SK-N-SH (cell line): Measurements from ENCODE around the gene MCF2L. TPM values are rescaled to one million over a fixed set of nuclear protein-coding genes. Genes with fewer than 3 reads are reported as not detected.
A peak's percentile ranks its signal among the peaks of the same experiment; 100 is the strongest.

ENCODE experiments used
- CTCF ChIA-PET: fragments of 300-600, 350-600 bp; formaldehyde crosslinking; extraction: SDS; loops from one replicate; lab custom pipeline; 2021; lab: Yijun Ruan, JAX
- POLR2A ChIA-PET: fragments of 350-600 bp; sonication (Branson Sonifier 250); formaldehyde crosslinking; extraction: SDS; loops from one replicate; lab custom pipeline; 2020; ENCODE audit warnings: antibody characterized with exemption, inconsistent platforms; lab: Yijun Ruan, JAX
- DNase-seq: peaks from one replicate; pipeline ENCODE4 v3.0.0; 2012
- H2AFZ ChIP-seq: fragments of 200-600 bp; sonication (generic); 2 replicates; pipeline ENCODE4 v1.8.1; 2016; ENCODE audit warnings: antibody characterized with exemption, mild to moderate bottlenecking, low read depth
- H3F3A ChIP-seq: fragments of 200-600 bp; sonication (generic); replicated peaks from 2 replicates; pipeline ENCODE3; 2016; ENCODE audit warnings: antibody characterized with exemption, mild to moderate bottlenecking; ENCODE audit not compliant: insufficient read depth
- H3K27ac ChIP-seq, 2 experiments: fragments of 200-500 bp in 1 of 2; fragments of 200-600 bp in 1 of 2; sonication (Bioruptor generic) in 1 of 2; sonication (generic), shearing (Covaris generic) in 1 of 2; 2 replicates each; pipeline versions ENCODE4 v1.5.1 to v1.6.1; 2014 to 2016; ENCODE audit warnings: low read depth in 2 of 2, inconsistent platforms in 1 of 2, low read length in 1 of 2, mild to moderate bottlenecking in 1 of 2, mixed read lengths in 1 of 2
- H3K27me3 ChIP-seq: fragments of 200-600 bp; sonication (generic), shearing (Covaris generic); 2 replicates; pipeline ENCODE4 v1.6.1; 2016; ENCODE audit warnings: mixed run types; ENCODE audit not compliant: insufficient read depth
- H3K36me3 ChIP-seq, 2 experiments: fragments of 200-500 bp in 1 of 2; fragments of 200-600 bp in 1 of 2; sonication (Bioruptor generic) in 1 of 2; sonication (generic) in 1 of 2; replicated peaks in 1 of 2; 2 replicates each; pipeline versions ENCODE3 to v1.5.1; 2014 to 2016; ENCODE audit warnings: low read length in 1 of 2, mild to moderate bottlenecking in 1 of 2; ENCODE audit not compliant: insufficient read depth in 2 of 2, control insufficient read depth in 1 of 2
- H3K4me1 ChIP-seq, 2 experiments: fragments of 200-500 bp in 1 of 2; fragments of 200-600 bp in 1 of 2; sonication (Bioruptor generic) in 1 of 2; sonication (generic), shearing (Covaris generic) in 1 of 2; 2 replicates each; pipeline versions ENCODE4 v1.5.1 to v1.6.1; 2014 to 2016; ENCODE audit warnings: low read depth in 1 of 2, low read length in 1 of 2, mixed run types in 1 of 2; ENCODE audit not compliant: insufficient read depth in 2 of 2, control insufficient read depth in 1 of 2
- H3K4me2 ChIP-seq: fragments of 200-600 bp; sonication (generic), shearing (Covaris generic); 2 replicates; pipeline ENCODE4 v1.6.1; 2017; ENCODE audit warnings: mixed run types
- H3K4me3 ChIP-seq, 2 experiments: fragments of 200-500 bp in 1 of 2; fragments of 200-600 bp in 1 of 2; sonication (Bioruptor generic) in 1 of 2; sonication (generic), shearing (Covaris generic) in 1 of 2; 2 replicates each; pipeline versions ENCODE4 v1.5.1 to v1.8.1; 2014 to 2016; ENCODE audit warnings: low read depth in 2 of 2, inconsistent platforms in 1 of 2, low read length in 1 of 2, mild to moderate bottlenecking in 1 of 2, mixed read lengths in 1 of 2, moderate library complexity in 1 of 2
- H3K79me2 ChIP-seq: fragments of 200-600 bp; sonication (generic); 2 replicates; pipeline ENCODE4 v1.8.1; 2017; ENCODE audit warnings: mild to moderate bottlenecking; ENCODE audit not compliant: insufficient read depth
- H3K9ac ChIP-seq: fragments of 200-600 bp; sonication (generic); 2 replicates; pipeline ENCODE4 v1.6.1; 2017; ENCODE audit warnings: mixed run types
- H3K9me2 ChIP-seq: fragments of 200-600 bp; sonication (generic); 2 replicates; pipeline ENCODE4 v1.6.1; 2017; ENCODE audit warnings: mixed run types
- H3K9me3 ChIP-seq: fragments of 200-600 bp; sonication (generic); 2 replicates; pipeline ENCODE4 v1.6.1; 2017; ENCODE audit warnings: mixed run types, mild to moderate bottlenecking, moderate library complexity
- H4K20me1 ChIP-seq: fragments of 200-600 bp; sonication (generic); 2 replicates; pipeline ENCODE4 v1.6.1; 2017; ENCODE audit warnings: mild to moderate bottlenecking, mixed run types; ENCODE audit not compliant: insufficient read depth
- FOSL2 ChIP-seq: IDR thresholded peaks from 2 replicates; pipeline ENCODE4 v1.4.0; 2012; ENCODE audit warnings: low read depth, mild to moderate bottlenecking, moderate library complexity, borderline replicate concordance
- FOXJ3 ChIP-seq: sonication (generic); formaldehyde crosslinking; IDR thresholded peaks from 2 replicates; pipeline ENCODE4 v1.5.1; 2020; ENCODE audit warnings: mild to moderate bottlenecking, missing genetic modification reagents
- IRF3 ChIP-seq: fragments of 150-350 bp; IDR thresholded peaks from 2 replicates; pipeline ENCODE4 v1.6.1; 2016; ENCODE audit warnings: mild to moderate bottlenecking, low read depth, low read length
- JUND ChIP-seq: IDR thresholded peaks from 2 replicates; pipeline ENCODE4 v1.4.0; 2012
- MEF2A ChIP-seq: IDR thresholded peaks from 2 replicates; pipeline ENCODE4 v1.4.0; 2012; ENCODE audit warnings: low read depth, borderline replicate concordance
- NRF1 ChIP-seq: IDR thresholded peaks from 2 replicates; pipeline ENCODE4 v1.6.1; 2012; ENCODE audit warnings: low read depth, mild to moderate bottlenecking, low read length
- RAD21 ChIP-seq: IDR thresholded peaks from 2 replicates; pipeline ENCODE4 v1.6.1; 2012; ENCODE audit warnings: mild to moderate bottlenecking, low read length
- RFX5 ChIP-seq: IDR thresholded peaks from 2 replicates; pipeline ENCODE4 v1.6.1; 2012; ENCODE audit warnings: mild to moderate bottlenecking, improper control_type of control experiment, low read length
- RXRA ChIP-seq: IDR thresholded peaks from 2 replicates; pipeline ENCODE4 v1.4.0; 2012; ENCODE audit warnings: low read depth, mild to moderate bottlenecking, borderline replicate concordance
- TCF12 ChIP-seq: IDR thresholded peaks from 2 replicates; pipeline ENCODE4 v1.4.0; 2012
- TEAD4 ChIP-seq: IDR thresholded peaks from 2 replicates; pipeline ENCODE4 v1.4.0; 2012; ENCODE audit warnings: mild to moderate bottlenecking, borderline replicate concordance; ENCODE audit not compliant: insufficient read depth
- YY1 ChIP-seq: IDR thresholded peaks from 2 replicates; pipeline ENCODE4 v1.4.0; 2012; ENCODE audit warnings: low read depth, mild to moderate bottlenecking
- WGBS: methylation state at CpG from one replicate; pipeline ENCODE4 v1.1.6; 2017; ENCODE audit warnings: low lambda C conversion rate; 5-methylcytosine and 5-hydroxymethylcytosine counted together
- polyA plus RNA-seq, 3 experiments: library from polyadenylated mRNA; depleted of rRNA; stranded (reverse); fragments of >200 nt; gene quantifications; 2 replicates each; pipeline ENCODE4 v1.2.3, GENCODE V29; 2012

Gene MCF2L
- polyA plus RNA-seq, 1 of the 3 experiments (the other 2 are of a cell fraction): 0.56 TPM

- peaks cover 0 to 63% of the 10 kb centered on the region in 2 experiments; a peak in 1 of 4 replicates for H3K4me1 ChIP-seq
- H3K4me2 ChIP-seq: no peak overlapping the region
- TF ChIP-seq IRF3 (no peak), YY1 (no peak)
- H2AFZ ChIP-seq: no peak overlapping the region
- H3K27me3 ChIP-seq: no peaks in the 10 kb centered on the region
- H3K36me3 ChIP-seq: no peaks in the 10 kb centered on the region
- no peaks in the 10 kb centered on the region for H3K9me2 ChIP-seq
- no peak for DNase-seq
- H3K9me3 ChIP-seq: no peaks in the 10 kb centered on the region
- no peak overlapping the region for H3K9ac ChIP-seq
- H3K4me3 ChIP-seq: no peak overlapping the region
- ChIA-PET CTCF (interaction anchor here (1.0 to 2.6 kb wide), 9 partner anchors 10 to 54 kb away, joined by 3 to 16 read pairs (median 5); partner anchors contain the start of gene MCF2L), POLR2A (interaction anchor here (0.6 kb wide), 1 partner anchor 229 kb away, joined by 7 read pairs; no protein-coding TSS in a partner anchor)
- 69% methylated on average over 27 of the region's 30 CpGs for WGBS
- H4K20me1 ChIP-seq: no peaks in the 10 kb centered on the region
- no peaks in the 10 kb centered on the region for H3K79me2 ChIP-seq
- H3F3A ChIP-seq: no peaks in the 10 kb centered on the region
- peak overlapping the region in 1 of 2 experiments; percentile 28; a peak in 1 of 4 replicates for H3K27ac ChIP-seq
Observed at GRCh38 chr13:112984954-112985802, 16.2 kb downstream of the MCF2L start.

DNA sequence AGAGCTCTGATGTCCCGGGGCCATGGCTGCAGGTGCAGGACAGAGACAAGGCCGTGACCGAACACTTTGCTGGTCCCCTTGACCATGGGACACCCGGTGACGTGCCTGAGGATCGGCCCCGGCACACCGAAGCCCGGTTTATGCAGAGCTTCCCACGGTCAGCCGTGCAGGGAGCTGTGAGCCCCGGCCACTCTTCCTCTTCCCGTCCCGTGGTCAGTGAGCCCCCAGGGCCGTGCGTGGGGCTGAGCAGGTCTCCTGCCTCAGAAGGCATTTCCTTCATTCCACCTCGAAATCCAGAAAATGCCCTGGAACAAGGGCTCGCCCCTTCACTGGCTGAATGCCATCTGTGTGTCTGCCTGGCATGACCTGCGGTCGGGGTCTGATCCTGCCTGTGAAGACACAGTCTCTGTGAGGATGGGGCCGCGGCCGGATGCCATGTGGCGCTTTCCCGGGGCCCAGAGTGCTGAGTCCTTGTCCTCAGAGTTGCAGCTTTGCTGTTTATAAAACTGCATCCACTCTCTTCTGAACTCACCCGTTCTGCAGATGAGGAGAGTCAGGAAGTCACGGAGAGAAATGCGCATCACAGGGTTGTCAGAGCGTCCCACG is 16.9 kb downstream of the MCF2L start:
- WGBS: 68% methylated on average over 12 of the region's 30 CpGs
- CTCF ChIA-PET: interaction anchor here (1.0 to 1.8 kb wide), 6 partner anchors 11 to 54 kb away, joined by 3 to 7 read pairs (median 4); no protein-coding TSS in a partner anchor
- no peaks in the 10 kb centered on the region for H3K27me3 ChIP-seq

More for the DNA sequence above, 16.9 kb downstream of the MCF2L start:
- H4K20me1 ChIP-seq: no peaks in the 10 kb centered on the region
- H3K9me3 ChIP-seq: no peaks in the 10 kb centered on the region
- no peak overlapping the region for H3K4me3 ChIP-seq
- H3K9ac ChIP-seq: no peak overlapping the region
- no peaks in the 10 kb centered on the region for H3K36me3 ChIP-seq
- H3K27ac ChIP-seq: peak overlapping the region in 1 of 2 experiments; percentile 22; a peak in 1 of 4 replicates
- POLR2A ChIA-PET: interaction anchor here (0.6 kb wide), 1 partner anchor 229 kb away, joined by 7 read pairs; no protein-coding TSS in a partner anchor
- no peaks in the 10 kb centered on the region for H3K9me2 ChIP-seq
- no peaks in the 10 kb centered on the region for H3F3A ChIP-seq
- H3K4me2 ChIP-seq: no peak overlapping the region
- TF ChIP-seq NRF1 (no peak), FOSL2 (no peak), TCF12 (no peak), JUND (no peak), RAD21 (no peak), RFX5 (no peak), MEF2A (no peak), FOXJ3 (CRISPR knock-in tag) (no peak), RXRA (no peak), YY1 (no peak), TEAD4 (no peak)
- H2AFZ ChIP-seq: no peak overlapping the region
- DNase-seq: no peak
- no peaks in the 10 kb centered on the region for H3K79me2 ChIP-seq
- peaks cover 0 to 62% of the 10 kb centered on the region in 2 experiments; a peak in 1 of 4 replicates for H3K4me1 ChIP-seq
